Neural progenitor cell (in vitro differentiated cells): ENCODE data around the gene TMEM131L. TPM values are rescaled to one million over a fixed set of nuclear protein-coding genes. Genes with fewer than 3 reads are reported as not detected.
A peak's percentile ranks its signal among the peaks of the same experiment; 100 is the strongest.
"Not testable (repeated sequence)": the region's sequence is repeated elsewhere in the genome, so short reads cannot be mapped to it uniquely, and the experiment has no call there.

Experiments
- DNase-seq: peaks from one replicate; pipeline ENCODE4 v3.0.0-alpha.2; 2016; ENCODE audit warnings: low spot score
- H2AFZ ChIP-seq: fragments of 200-600 bp; sonication (generic); replicated peaks from 2 replicates; pipeline ENCODE4 v1.6.1; 2016; ENCODE audit warnings: antibody characterized with exemption
- H3F3A ChIP-seq: fragments of 200-600 bp; sonication (generic); 2 replicates; pipeline ENCODE4 v1.6.1; 2016; ENCODE audit warnings: antibody characterized with exemption, low read depth
- H3K27ac ChIP-seq: fragments of 200-600 bp; sonication (generic); 2 replicates; pipeline ENCODE4 v1.5.1; 2016; ENCODE audit warnings: mild to moderate bottlenecking
- H3K27me3 ChIP-seq: fragments of 200-600 bp; sonication (generic); 2 replicates; pipeline ENCODE4 v1.6.1; 2016; ENCODE audit warnings: mild to moderate bottlenecking, moderate library complexity
- H3K36me3 ChIP-seq: fragments of 200-600 bp; sonication (generic); 2 replicates; pipeline ENCODE4 v1.5.1; 2016
- H3K4me1 ChIP-seq: fragments of 200-600 bp; sonication (generic); 2 replicates; pipeline ENCODE4 v1.6.1; 2016; ENCODE audit warnings: mixed run types
- H3K4me2 ChIP-seq: fragments of 200-600 bp; sonication (generic); 2 replicates; pipeline ENCODE4 v1.6.1; 2016
- H3K4me3 ChIP-seq: fragments of 200-600 bp; sonication (generic); 2 replicates; pipeline ENCODE4 v1.5.1; 2016
- H3K79me2 ChIP-seq: fragments of 200-600 bp; sonication (generic); 2 replicates; pipeline ENCODE4 v1.6.1; 2016; ENCODE audit warnings: low read depth
- H3K9ac ChIP-seq: fragments of 200-600 bp; sonication (generic); 2 replicates; pipeline ENCODE4 v1.6.1; 2016
- H3K9me3 ChIP-seq: fragments of 200-600 bp; sonication (generic); 2 replicates; pipeline ENCODE4 v1.5.1; 2016; ENCODE audit warnings: low read depth
- H4K20me1 ChIP-seq: fragments of 200-600 bp; sonication (generic); 2 replicates; pipeline ENCODE4 v1.6.1; 2016; ENCODE audit warnings: low read depth
- H3K27ac Mint-ChIP-seq: 3 replicates; pipeline ENCODE4 v1.8.0; 2021; ENCODE audit warnings: mixed read lengths
- H3K27me3 Mint-ChIP-seq: 2 replicates; pipeline ENCODE4 v1.8.0; 2022; ENCODE audit warnings: low read depth, mild to moderate bottlenecking, inconsistent platforms, moderate library complexity, mixed read lengths; ENCODE audit not compliant: insufficient read depth
- H3K36me3 Mint-ChIP-seq: 3 replicates; pipeline ENCODE4 v1.8.0; 2021; ENCODE audit warnings: mixed read lengths
- H3K4me1 Mint-ChIP-seq: 3 replicates; pipeline ENCODE4 v1.8.0; 2021; ENCODE audit warnings: mixed read lengths
- H3K4me3 Mint-ChIP-seq: 3 replicates; pipeline ENCODE4 v1.8.0; 2021; ENCODE audit warnings: mild to moderate bottlenecking, moderate library complexity, mixed read lengths
- H3K9me3 Mint-ChIP-seq: 3 replicates; pipeline ENCODE4 v1.8.0; 2020; ENCODE audit warnings: mixed read lengths
- CTCF ChIP-seq: fragments of 200-600 bp; sonication (generic); IDR thresholded peaks from 2 replicates; pipeline ENCODE4 v1.5.1; 2017; ENCODE audit warnings: antibody characterized with exemption, mild to moderate bottlenecking
- EZH2 ChIP-seq: fragments of 200-600 bp; sonication (generic); IDR thresholded peaks from 2 replicates; pipeline ENCODE4 v1.6.1; 2017; ENCODE audit warnings: antibody characterized with exemption, mild to moderate bottlenecking, moderate library complexity
- EZH2phosphoT487 ChIP-seq: fragments of 200-600 bp; sonication (generic); IDR thresholded peaks from 2 replicates; pipeline ENCODE4 v1.6.1; 2017; ENCODE audit warnings: antibody characterized with exemption
- total RNA-seq: library from RNA; depleted of rRNA; stranded (reverse); fragments of >200 nt; gene quantifications from 2 replicates; pipeline ENCODE4 v1.2.3, GENCODE V29; 2015; ENCODE audit warnings: low replicate concordance

Gene TMEM131L
- 13.7 and 14.8 TPM in 2 replicates for total RNA-seq

- peaks cover 22% of the 10 kb centered on the region for H4K20me1 ChIP-seq
- no peak within 1 kb of the TSS for H3K27ac ChIP-seq
- Mint-ChIP-seq H3K27ac (peak within 1 kb of the TSS; percentile 96), H3K4me3 (peak within 1 kb of the TSS; percentile 94), H3K9me3 (no peaks in the 10 kb centered on the region), H3K4me1 (peaks cover 40% of the 10 kb centered on the region), H3K27me3 (peaks cover 14% of the 10 kb centered on the region), H3K36me3 (no peaks in the 10 kb centered on the region)
- peak within 1 kb of the TSS; percentile 89 for H2AFZ ChIP-seq
- H3K9ac ChIP-seq: no peak within 1 kb of the TSS
- peaks cover 42% of the 10 kb centered on the region for H3K79me2 ChIP-seq
- H3K9me3 ChIP-seq: no peaks in the 10 kb centered on the region
- peaks cover 21% of the 10 kb centered on the region for H3K27me3 ChIP-seq
- peaks cover 16% of the 10 kb centered on the region for H3K4me1 ChIP-seq
- H3F3A ChIP-seq: peaks cover 20% of the 10 kb centered on the region
- peak; percentile 93 for DNase-seq
- peak within 1 kb of the TSS; percentile 90 for H3K4me2 ChIP-seq
- H3K4me3 ChIP-seq: peak within 1 kb of the TSS; percentile 86
- no peaks in the 10 kb centered on the region for H3K36me3 ChIP-seq
- no peak for TF ChIP-seq EZH2
- TF ChIP-seq CTCF: peak; percentile 22
Measured at GRCh38 chr4:153466081-153466948, at the start of gene TMEM131L. TSS of gene TMEM131L (plus strand) at chr4:153466360. CDS start at chr4:153466398, 38 bp downstream.

- not testable (repeated sequence) for H3K9me3 Mint-ChIP-seq, H3K9ac ChIP-seq, H3K27me3 ChIP-seq, H3K27me3 Mint-ChIP-seq, H3K4me3 Mint-ChIP-seq, H3K4me1 ChIP-seq, H3K36me3 ChIP-seq, H3K4me3 ChIP-seq, H3F3A ChIP-seq, H3K27ac ChIP-seq, H3K79me2 ChIP-seq, H3K4me2 ChIP-seq, H4K20me1 ChIP-seq, DNase-seq, H2AFZ ChIP-seq, H3K9me3 ChIP-seq, H3K27ac Mint-ChIP-seq
- Mint-ChIP-seq H3K36me3 (peaks cover 23% of the 10 kb centered on the region), H3K4me1 (peaks cover 20% of the 10 kb centered on the region)
Measured at GRCh38 chr4:153416456-153416855, 49.7 kb upstream of the TMEM131L start.

- H3K4me3 ChIP-seq: no peak overlapping the region
- no peak overlapping the region for H3K4me2 ChIP-seq
- H2AFZ ChIP-seq: no peak overlapping the region
- Mint-ChIP-seq H3K27me3 (no peaks in the 10 kb centered on the region), H3K36me3 (peaks cover 14% of the 10 kb centered on the region), H3K9me3 (no peaks in the 10 kb centered on the region), H3K27ac (no peak overlapping the region), H3K4me3 (no peak overlapping the region), H3K4me1 (peaks cover 20% of the 10 kb centered on the region)
- no peaks in the 10 kb centered on the region for H3K27me3 ChIP-seq
- no peaks in the 10 kb centered on the region for H3K79me2 ChIP-seq
- TF ChIP-seq CTCF: no peak
- no peak for TF ChIP-seq EZH2
- TF ChIP-seq EZH2phosphoT487: no peak
- no peak overlapping the region for H3K9ac ChIP-seq
- H4K20me1 ChIP-seq: no peaks in the 10 kb centered on the region
- peak overlapping the region; percentile 4 for H3K27ac ChIP-seq
- DNase-seq: no peak
- H3K4me1 ChIP-seq: peaks cover 7% of the 10 kb centered on the region
- no peaks in the 10 kb centered on the region for H3K36me3 ChIP-seq
- no peaks in the 10 kb centered on the region for H3K9me3 ChIP-seq
- peaks cover 5% of the 10 kb centered on the region for H3F3A ChIP-seq
Measured at GRCh38 chr4:153418121-153418520, 48.0 kb upstream of the TMEM131L start.

GRCh38 chr4:153418558-153418957, 47.6 kb upstream of the TMEM131L start:
- H3K4me1 Mint-ChIP-seq: peaks cover 18% of the 10 kb centered on the region
- peaks cover 12% of the 10 kb centered on the region for H3K36me3 Mint-ChIP-seq
- Histone ChIP-seq H3F3A (peaks cover 5% of the 10 kb centered on the region), H3K4me3 (no peak overlapping the region), H3K4me2 (no peak overlapping the region), H2AFZ (no peak overlapping the region), H3K79me2 (no peaks in the 10 kb centered on the region), H3K27me3 (no peaks in the 10 kb centered on the region), H3K9ac (no peak overlapping the region), H3K36me3 (no peaks in the 10 kb centered on the region), H4K20me1 (no peaks in the 10 kb centered on the region), H3K4me1 (peaks cover 7% of the 10 kb centered on the region), H3K27ac (peak overlapping the region; percentile 4), H3K9me3 (no peaks in the 10 kb centered on the region)
- no peak overlapping the region for H3K4me3 Mint-ChIP-seq
- H3K27ac Mint-ChIP-seq: no peak overlapping the region
- no peak for TF ChIP-seq EZH2
- TF ChIP-seq CTCF: no peak
- TF ChIP-seq EZH2phosphoT487: no peak
- no peak for DNase-seq
- no peaks in the 10 kb centered on the region for H3K9me3 Mint-ChIP-seq
- H3K27me3 Mint-ChIP-seq: no peaks in the 10 kb centered on the region
